ENCODE data around the gene CCSER1. TPM values are rescaled to one million over a fixed set of nuclear protein-coding genes. Genes with fewer than 3 reads are reported as not detected.
"Not testable (repeated sequence)": the region's sequence is repeated elsewhere in the genome, so short reads cannot be mapped to it uniquely, and the experiment has no call there.

Gene CCSER1
- total RNA-seq, 1 donor = under 0.01 TPM

DNA sequence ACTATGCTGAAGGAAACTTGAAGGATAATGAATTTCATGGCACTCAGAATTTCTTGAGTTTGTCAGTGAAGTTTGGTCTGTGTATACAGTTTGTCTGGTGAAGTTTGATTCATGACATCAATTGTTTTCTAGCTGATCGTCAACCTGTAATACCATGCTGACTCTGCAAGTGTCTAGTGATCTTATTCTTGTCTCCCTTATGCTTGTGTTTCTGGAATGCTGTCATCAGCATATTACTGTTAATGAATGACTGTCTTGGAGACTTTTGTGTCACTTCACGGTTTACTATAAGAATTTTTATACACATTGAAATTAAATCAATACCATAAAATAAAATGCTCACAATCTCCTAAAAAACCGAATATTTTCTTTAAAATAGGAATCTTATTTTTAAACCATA lies 779.0 kb downstream of the CCSER1 start:
- DNase-seq (ENCODE audit: low read depth) = no peak
- H3K4me3 ChIP-seq (ENCODE audit: low read depth, low read length) = no peak overlapping the region
- TF ChIP-seq, protein P1, sequence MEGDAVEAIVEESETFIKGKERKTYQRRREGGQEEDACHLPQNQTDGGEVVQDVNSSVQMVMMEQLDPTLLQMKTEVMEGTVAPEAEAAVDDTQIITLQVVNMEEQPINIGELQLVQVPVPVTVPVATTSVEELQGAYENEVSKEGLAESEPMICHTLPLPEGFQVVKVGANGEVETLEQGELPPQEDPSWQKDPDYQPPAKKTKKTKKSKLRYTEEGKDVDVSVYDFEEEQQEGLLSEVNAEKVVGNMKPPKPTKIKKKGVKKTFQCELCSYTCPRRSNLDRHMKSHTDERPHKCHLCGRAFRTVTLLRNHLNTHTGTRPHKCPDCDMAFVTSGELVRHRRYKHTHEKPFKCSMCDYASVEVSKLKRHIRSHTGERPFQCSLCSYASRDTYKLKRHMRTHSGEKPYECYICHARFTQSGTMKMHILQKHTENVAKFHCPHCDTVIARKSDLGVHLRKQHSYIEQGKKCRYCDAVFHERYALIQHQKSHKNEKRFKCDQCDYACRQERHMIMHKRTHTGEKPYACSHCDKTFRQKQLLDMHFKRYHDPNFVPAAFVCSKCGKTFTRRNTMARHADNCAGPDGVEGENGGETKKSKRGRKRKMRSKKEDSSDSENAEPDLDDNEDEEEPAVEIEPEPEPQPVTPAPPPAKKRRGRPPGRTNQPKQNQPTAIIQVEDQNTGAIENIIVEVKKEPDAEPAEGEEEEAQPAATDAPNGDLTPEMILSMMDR (IDR thresholded peaks at IDR 0.05; ENCODE audit: insufficient read depth, low read length) = no peak

DNA sequence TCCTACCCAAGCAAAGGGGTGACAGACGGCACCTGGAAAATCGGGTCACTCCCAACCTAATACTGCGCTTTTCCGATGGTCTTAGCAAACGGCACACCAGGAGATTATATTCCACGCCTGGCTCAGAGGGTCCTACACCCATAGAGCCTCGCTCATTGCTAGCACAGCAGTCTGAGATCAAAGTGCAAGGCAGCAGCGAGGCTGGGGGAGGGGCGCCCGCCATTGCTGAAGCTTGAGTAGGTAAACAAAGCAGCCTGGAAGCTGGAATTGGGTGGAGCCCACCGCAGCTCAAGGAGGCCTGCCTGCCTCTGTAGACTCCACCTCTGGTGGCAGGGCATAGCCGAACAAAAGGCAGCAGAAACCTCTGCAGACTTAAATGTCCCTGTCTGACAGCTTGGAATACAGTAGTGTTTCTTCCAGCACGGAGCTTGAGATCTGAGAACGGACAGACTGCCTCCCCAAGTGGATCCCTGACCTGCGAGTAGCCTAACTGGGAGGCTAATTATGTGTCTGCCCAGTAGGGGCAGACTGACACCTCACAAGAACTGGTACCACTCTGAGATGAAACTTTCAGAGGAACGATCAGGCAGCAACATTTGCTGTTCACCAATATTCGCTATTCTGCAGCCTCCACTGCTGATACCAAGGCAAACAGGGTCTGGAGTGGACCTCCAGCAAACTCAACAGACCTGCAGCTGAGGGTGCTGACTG lies 784.7 kb downstream of the CCSER1 start:
- H3K4me3 ChIP-seq (ENCODE audit: low read depth, low read length); DNase-seq (ENCODE audit: low read depth): not testable (repeated sequence)

DNA sequence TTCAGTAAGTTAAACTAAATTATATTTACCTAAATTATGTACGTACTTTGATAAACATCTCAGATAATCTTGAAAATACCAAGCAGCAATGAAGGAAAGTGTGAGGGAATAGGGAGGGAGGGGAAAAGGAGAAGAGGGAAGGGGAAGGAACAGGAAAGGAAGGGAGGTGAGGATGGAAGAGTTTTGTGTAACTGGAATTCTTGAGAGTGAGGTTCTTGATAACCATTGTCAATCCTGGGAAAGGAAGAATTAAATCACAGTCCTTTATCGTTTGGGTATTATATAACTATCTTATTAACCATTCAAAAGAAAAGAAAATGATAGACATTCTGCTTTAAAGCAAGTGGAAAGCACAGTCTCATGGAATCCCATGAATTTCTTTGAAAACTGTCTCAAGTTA lies 795.0 kb downstream of the CCSER1 start:
- TF ChIP-seq, protein P1 (IDR thresholded peaks at IDR 0.05; ENCODE audit: insufficient read depth, low read length) = no peak

GRCh38 chr4:90926957-90927356 lies 799.8 kb downstream of the CCSER1 start:
- TF ChIP-seq, protein P1 (IDR thresholded peaks at IDR 0.05; ENCODE audit: insufficient read depth, low read length) = no peak
- H3K4me3 ChIP-seq (ENCODE audit: low read depth, low read length) = no peak overlapping the region
- no peak for DNase-seq (ENCODE audit: low read depth)

More for the DNA sequence above, 795.0 kb downstream of the CCSER1 start:
- no peak for DNase-seq (ENCODE audit: low read depth)
- H3K4me3 ChIP-seq (ENCODE audit: low read depth, low read length) = no peak overlapping the region

GRCh38 chr4:90943311-90943710 lies 816.1 kb downstream of the CCSER1 start:
- TF ChIP-seq, protein P1 (IDR thresholded peaks at IDR 0.05; ENCODE audit: insufficient read depth, low read length) = no peak
- no peak for DNase-seq (ENCODE audit: low read depth)
- no peak overlapping the region for H3K4me3 ChIP-seq (ENCODE audit: low read depth, low read length)

- H3K4me3 ChIP-seq (ENCODE audit: low read depth, low read length) = no peak overlapping the region
- TF ChIP-seq, protein P1 (IDR thresholded peaks at IDR 0.05; ENCODE audit: insufficient read depth, low read length) = no peak
- no peak for DNase-seq (ENCODE audit: low read depth)
These were observed 819.8 kb downstream of the CCSER1 start for GRCh38 chr4:90946945-90947344.

GRCh38 chr4:90950385-90950841 lies 823.2 kb downstream of the CCSER1 start:
- H3K4me3 ChIP-seq (ENCODE audit: low read depth, low read length) = no peak overlapping the region
- no peak for DNase-seq (ENCODE audit: low read depth)
- TF ChIP-seq, protein P1 (IDR thresholded peaks at IDR 0.05; ENCODE audit: insufficient read depth, low read length) = no peak

Measured in fibroblast of the aortic adventitia (primary cell).